Tibial nerve (tissue), 4 donors: ENCODE results near the gene YIPF2.

Experiments
- EP300 ChIP-seq, 2 donors: sonication (generic); formaldehyde crosslinking; IDR thresholded peaks; one replicate each; pipeline ENCODE4 v1.6.1; 2017; ENCODE audit warnings: antibody characterized with exemption in 2 of 2, mild to moderate bottlenecking in 1 of 2
- POLR2A ChIP-seq, 2 donors: fragments of 450-650 bp; IDR thresholded peaks; one replicate each; pipeline ENCODE4 v1.6.1; 2017; ENCODE audit warnings: antibody characterized with exemption in 2 of 2, mild to moderate bottlenecking in 2 of 2, moderate library complexity in 2 of 2
- TF ChIP-seq, protein P1 (sequence below), 5 experiments: fragments of 200-600 bp in 3 of 5; fragments of 450-650 bp in 2 of 5; sonication (generic) in 3 of 5; IDR thresholded peaks; one replicate each; pipeline ENCODE4 v1.5.1; 2016 to 2019; ENCODE audit warnings: antibody characterized with exemption in 5 of 5, mild to moderate bottlenecking in 3 of 5, moderate library complexity in 2 of 5

- TF ChIP-seq, protein P1, sequence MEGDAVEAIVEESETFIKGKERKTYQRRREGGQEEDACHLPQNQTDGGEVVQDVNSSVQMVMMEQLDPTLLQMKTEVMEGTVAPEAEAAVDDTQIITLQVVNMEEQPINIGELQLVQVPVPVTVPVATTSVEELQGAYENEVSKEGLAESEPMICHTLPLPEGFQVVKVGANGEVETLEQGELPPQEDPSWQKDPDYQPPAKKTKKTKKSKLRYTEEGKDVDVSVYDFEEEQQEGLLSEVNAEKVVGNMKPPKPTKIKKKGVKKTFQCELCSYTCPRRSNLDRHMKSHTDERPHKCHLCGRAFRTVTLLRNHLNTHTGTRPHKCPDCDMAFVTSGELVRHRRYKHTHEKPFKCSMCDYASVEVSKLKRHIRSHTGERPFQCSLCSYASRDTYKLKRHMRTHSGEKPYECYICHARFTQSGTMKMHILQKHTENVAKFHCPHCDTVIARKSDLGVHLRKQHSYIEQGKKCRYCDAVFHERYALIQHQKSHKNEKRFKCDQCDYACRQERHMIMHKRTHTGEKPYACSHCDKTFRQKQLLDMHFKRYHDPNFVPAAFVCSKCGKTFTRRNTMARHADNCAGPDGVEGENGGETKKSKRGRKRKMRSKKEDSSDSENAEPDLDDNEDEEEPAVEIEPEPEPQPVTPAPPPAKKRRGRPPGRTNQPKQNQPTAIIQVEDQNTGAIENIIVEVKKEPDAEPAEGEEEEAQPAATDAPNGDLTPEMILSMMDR (IDR thresholded peaks at IDR 0.05), result no peak
- TF ChIP-seq EP300 (IDR thresholded peaks at IDR 0.05), result no peak
- no peak for TF ChIP-seq POLR2A (IDR thresholded peaks at IDR 0.05)
Measured at GRCh38 chr19:10881403-10882107, 46.9 kb downstream of the YIPF2 start.
